Measurements from ENCODE around the gene SORCS1.

The SORCS1 gene

DNA sequence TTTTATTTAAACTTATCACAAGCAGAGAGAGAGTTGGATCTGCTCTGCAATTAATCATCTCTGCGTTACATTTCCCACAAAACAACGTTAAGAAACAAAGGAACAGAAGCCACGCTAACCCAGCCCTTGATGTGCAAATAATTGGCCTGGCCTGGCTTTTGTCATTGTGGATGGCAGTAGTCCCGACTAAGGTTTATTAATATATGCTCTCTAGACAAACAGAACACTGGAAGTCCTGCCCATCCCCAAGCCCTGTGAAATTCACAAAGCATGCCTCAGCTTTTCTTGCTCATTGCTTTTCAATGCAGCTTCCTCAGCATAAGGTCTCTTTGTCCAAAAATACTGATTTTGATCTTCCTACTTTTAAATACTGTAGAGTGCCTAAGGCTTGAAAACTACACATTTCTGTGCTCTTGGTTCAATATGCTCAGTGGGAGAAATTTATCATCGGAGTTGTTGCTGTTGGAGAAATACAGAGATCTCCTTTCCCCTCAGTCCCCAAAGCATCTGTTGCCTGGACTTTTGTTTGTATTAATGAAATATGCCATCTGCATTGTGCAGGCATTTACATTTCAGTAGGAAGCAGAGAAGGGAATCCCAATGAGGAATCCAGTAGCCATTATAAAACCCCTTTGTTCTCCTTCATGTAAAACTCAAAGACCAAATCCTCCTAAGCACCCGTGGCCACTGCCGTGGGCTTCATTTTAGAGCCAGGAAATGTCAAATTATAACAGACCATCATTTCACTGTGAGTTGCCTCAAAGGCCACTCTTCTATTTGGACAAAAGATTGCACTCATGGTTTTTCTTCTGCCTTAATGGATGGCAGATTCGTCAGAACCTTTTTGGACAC, 61.1 kb downstream of the SORCS1 start:
- DNase-seq: no peak

DNA sequence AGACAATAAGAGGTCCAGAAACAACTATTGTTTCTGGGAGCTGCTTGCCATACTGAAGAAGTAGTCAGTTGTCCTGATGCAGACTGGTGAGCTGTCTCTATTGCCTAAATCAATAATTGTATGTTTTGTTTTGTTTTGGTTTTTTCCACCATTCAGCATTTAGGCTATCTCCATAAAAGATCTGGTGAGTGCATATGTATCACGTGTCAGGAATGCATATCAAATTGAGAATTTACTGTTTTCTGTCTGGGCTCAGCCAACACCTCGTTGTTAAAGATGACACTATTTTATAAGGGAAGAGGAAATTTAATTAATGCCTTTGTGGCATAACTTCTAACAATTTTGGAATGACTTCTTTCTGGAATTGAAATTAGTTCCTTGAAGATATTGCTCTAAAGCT, 66.2 kb downstream of the SORCS1 start:
- no peak for DNase-seq

DNA sequence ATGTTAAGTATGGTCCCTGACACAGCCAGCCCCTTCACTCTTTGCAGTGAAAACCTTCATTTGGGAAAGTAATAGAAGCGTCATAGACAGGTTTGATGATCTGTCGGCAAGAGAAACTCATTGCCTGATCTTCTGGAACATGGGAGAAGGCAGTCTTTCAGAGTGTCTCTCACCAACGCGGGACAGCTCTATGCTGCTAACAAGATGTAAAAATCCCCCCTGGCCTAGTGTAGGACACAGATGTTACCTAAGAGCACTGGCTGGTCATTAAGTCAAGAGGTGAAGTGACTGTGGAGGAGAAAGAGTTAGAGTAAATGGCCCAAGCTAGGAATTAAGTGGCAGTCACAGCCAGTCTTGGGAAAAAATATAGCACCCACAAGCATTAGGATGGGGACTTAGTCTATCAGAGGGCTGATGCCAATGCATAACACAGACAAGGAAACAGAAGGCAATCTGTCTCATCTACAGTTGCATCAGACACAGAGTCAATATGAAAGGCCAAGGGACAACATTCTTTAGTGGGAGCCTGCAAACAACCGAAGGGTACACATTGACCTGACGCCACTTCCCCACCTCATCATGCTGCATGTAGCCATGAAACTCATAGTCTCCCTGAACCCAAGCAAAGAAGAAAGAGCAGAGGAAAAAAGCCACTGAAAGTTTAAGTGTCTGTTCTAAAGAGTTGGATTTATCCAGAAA, 69.5 kb downstream of the SORCS1 start:
- DNase-seq: no peak

- DNase-seq: no peak
Measured at GRCh38 chr10:107092321-107092720, 72.2 kb downstream of the SORCS1 start.

DNA sequence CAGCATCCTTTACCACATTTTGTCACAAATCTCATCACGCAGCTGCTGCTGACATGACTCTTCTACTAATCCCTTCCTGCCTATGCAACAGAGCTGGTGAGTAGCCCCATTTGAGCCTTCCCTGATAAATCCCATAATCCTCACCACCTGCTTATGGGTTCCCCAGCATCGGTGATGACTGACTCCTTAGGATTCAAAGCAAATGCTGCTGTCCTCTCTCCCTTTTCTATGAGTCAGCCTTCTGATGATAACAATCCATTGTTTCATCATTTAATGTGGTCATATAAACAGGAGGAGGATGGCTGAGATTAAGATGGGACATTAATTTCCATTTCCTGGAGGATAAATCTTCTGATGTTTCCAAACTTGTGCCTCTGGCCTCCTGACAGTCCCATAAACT, 73.4 kb downstream of the SORCS1 start:
- no peak for DNase-seq

DNA sequence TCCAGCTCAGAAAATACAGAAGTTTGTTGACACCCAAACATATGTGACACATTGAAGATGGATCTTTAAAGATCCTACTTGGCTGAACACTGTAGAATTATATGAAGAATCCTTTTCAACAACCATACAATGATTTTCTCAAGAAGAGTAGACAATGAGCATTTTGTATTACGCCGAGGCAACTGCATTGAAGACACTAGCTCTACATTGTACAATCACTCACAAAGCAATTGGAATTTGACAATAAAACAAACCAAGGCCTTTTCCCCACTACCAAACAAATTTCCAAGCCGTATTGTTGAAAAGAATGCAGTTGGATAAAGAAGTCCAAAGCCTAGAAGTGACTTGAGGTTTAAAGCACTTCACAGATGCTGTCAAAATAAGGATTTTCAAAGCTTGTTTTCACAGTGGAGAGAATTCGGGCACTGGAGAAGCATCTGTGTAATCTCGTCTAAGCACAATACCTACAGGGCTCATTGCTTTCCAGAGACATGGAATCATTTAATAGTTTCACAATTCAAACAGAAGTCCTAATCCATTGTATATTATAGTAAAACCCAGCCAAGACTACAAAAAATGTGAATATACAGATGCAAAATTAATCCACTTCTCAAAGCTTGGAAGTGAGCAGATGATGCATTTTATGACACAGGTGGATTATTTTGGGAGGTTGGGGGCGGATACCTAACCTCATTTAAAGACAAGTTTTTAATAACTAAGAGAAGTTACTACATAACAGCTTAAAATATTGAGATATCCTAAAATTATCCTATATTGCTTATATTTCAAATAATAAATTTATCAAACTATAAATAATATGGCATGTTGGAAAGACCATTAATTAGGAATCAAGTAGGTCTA, 78.6 kb downstream of the SORCS1 start:
- DNase-seq: no peak

- DNase-seq: no peak
Measured at GRCh38 chr10:107083388-107084009, 81.0 kb downstream of the SORCS1 start.

DNA sequence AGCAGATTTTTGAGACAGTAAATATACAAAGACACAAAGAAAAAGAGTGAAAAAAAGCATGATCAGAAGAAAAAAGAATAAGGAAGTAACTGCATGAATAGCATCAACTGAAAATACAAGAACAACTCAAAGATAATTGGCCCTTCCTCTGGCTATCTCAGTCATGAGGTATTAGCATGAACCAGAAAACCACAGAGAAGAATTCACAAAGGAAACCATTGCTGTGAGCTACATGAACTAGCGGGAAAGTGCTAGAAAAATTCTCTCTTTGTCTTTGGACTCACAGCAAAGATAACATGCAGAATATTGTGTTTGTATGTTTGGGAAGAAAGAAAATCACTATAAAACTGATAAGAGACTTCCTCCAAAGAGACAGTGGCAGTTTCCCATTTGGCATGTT, 82.9 kb downstream of the SORCS1 start:
- DNase-seq: no peak

DNA sequence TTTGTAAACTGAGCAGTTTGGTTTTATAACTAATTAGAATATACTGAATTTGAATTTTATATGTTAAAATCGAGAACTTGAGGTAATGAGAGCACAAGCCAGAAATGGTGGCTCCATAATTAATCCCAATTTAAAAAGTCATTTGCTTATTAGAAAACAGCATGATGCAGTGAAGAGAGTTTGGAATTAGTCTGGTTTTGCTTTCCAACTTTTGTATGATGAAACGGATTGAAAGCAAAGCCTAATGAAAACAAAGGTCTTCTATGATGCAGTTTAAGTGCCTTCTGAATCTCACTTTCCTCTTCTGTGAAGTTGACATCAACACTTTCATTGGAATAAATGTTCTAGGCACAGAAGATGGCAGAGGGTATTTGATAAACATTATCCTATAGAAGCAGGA, 89.4 kb downstream of the SORCS1 start:
- DNase-seq: no peak

DNA sequence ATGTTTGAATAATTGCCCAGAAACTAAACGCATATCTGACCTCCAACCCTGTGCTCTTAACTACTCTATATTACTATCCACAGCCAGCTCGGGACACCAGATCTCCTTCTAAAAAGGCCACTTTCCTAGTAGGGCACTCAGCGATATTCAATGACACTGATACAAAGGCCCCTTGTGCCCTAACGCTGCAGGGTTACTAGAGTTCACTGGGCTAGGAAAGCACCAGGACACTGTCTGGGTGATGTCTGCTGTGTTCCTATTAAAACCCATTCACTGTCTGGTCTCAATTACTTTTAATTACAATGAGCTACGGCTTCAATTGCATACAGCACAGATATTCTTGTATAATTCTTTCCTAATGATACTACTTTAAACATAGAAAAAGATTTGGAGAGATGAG, 91.7 kb downstream of the SORCS1 start:
- DNase-seq: no peak

DNA sequence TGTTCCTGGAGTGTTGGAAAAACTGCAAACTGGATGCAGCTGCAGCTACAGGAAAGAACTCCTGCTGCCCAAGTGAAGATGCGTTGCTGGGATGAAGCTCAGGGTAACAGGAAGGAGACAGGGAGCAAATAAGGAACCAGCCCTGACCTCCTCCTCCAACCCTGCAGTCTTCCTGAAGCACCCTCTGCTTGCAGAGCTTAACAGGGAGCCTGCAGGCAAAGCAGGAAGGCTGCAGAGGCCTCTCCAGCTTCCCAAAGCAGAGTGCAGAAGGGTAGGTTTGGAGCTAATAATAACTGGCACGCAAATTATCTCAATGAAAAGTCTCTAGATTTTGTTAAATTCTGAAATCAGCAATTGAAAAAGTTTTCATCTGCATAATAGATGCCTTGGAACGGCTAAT, 92.5 kb downstream of the SORCS1 start:
- DNase-seq: no peak

DNA sequence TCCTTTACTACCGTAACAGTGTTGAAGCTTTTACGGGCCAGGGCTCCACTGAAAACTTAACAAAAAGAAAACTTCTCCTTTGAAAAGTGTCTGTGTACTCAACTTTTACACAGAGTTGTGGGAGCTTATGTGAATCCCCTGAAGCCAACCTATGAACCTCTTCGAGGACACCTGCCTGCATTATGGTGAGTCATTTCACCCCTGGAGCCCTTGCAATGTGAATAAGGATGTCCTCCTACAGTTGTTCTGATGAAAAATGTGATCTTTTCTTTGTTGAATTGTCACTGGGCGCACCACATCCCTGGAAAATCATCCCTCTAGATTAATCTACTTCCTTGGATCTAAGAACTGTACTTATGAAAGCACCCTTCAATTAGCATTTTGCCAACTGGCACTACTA, 93.2 kb downstream of the SORCS1 start:
- DNase-seq: no peak

DNA sequence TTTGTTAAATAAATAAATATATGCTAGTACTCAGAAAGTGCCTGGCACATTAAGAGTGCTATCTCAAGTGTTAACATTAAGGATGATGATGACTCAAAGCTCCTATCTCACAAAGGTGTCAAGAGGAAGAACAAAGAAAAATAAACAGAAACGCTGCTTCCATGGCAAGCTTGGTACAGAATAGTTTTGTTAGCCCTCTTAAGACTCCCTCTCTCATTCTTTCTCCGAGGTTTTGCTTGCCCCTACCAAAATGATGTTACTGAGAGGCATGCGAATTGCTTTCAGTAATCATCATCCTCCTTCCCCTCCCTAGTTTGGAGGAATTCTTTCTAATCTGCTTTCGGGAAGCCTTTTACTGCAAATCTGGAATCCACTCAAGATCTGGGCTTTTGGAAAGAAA, 96.7 kb downstream of the SORCS1 start:
- DNase-seq: no peak

- no peak for DNase-seq
Measured at GRCh38 chr10:107064075-107064474, 100.4 kb downstream of the SORCS1 start.

- DNase-seq: no peak
Measured at GRCh38 chr10:107059872-107060271, 104.6 kb downstream of the SORCS1 start.

DNA sequence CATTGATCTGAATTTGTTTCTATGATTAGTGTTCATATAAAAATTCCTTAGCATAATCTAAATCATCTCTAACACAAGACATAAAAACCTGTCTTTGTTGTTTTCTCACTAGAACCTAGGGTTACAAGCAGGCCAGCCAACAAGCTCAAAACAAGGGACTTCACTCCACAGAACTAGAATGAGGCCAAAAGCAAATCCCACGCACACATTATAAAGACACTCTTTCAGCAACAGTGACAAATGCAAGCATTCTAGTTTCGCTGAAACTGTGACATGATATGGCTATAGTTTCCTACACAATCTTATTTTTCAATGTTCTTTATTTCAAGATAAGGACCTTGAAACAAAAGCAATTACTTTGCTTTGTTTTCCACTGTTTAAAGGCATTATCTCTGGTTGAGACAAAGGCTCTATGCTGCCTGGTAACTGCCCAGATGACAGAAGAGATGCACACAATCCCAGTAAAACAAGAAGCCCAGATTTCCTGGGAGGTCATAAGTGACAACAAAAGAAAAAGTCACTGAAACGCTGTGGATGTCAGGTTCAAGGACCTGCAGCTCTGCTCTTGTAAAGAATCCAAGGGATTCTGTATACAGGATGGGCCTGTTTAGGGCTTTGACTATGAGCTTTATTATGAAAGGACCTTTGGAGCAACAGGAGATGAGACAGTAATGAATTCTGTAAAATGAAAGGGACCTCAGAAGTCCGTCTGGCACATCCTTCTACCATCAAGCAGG, 105.3 kb downstream of the SORCS1 start:
- DNase-seq: no peak

GRCh38 chr10:107058331-107058730, 106.2 kb downstream of the SORCS1 start:
- DNase-seq: no peak

- no peak for DNase-seq
Measured at GRCh38 chr10:107056182-107056581, 108.3 kb downstream of the SORCS1 start.

DNA sequence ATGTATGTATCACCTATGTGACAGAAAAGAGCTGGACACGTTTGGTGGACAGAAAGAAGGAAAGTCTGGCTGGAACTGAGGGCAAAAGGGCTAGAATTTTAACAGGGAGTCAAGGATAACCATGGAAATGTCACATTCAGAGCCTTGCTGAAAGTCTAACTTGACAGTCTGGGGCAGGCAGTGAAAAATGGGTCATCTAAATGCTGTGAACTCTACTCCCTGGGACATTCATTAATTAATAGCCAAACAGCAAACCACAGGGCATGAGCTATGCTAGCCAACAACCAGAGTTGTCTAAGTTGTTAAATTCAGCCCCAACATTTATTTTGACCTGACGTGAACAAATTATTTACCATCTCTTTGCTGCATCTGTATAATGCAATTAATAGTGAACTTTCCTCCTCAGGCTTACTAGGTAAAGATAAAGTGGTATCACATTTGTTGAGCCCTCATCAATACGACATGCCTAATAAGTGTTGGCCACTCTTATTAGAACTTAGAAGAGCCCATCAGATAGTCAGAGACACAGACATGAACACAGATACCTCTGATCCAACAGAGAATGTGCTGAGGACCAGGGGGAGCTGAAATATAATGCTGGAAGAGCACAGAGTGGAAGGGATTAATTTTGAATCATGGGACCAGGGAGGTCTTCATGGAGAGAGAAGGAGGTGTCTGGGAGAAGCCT, 109.9 kb downstream of the SORCS1 start:
- no peak for DNase-seq

- DNase-seq: no peak
Measured at GRCh38 chr10:107051769-107052168, 112.7 kb downstream of the SORCS1 start.

GRCh38 chr10:107043461-107043860, 121.0 kb downstream of the SORCS1 start:
- DNase-seq: no peak

Data from NCI-H2227 treated with DMSO at 0.1 percent for 48 hours (cell line).